HEK293 (cell line): ENCODE data around the gene AP5S1.

Experiments used
- CTCF ChIA-PET: fragments of 350-600 bp; formaldehyde crosslinking; extraction: SDS; loops from one replicate; lab custom pipeline; 2021; ENCODE audit warnings: antibody characterized with exemption; lab: Yijun Ruan, JAX
- POLR2A ChIA-PET: fragments of 300-600 bp; formaldehyde crosslinking; extraction: SDS; loops from one replicate; lab custom pipeline; 2020; ENCODE audit warnings: antibody characterized with exemption, inconsistent platforms; lab: Yijun Ruan, JAX
- H3K27ac ChIP-seq: fragments of 200-500 bp; sonication (Bioruptor generic); 2 replicates; pipeline ENCODE4 v1.5.1; 2014; ENCODE audit warnings: low read depth, low read length, control low read depth, inconsistent platforms; ENCODE audit errors: extremely low read depth
- H3K36me3 ChIP-seq, 2 experiments: fragments of 200-500 bp in 1 of 2; sonication (Bioruptor generic) in 1 of 2; 1 replicate in 1 of 2; 2 replicates in 1 of 2; pipeline ENCODE4 v1.5.1; 2014 to 2017; ENCODE audit warnings: inconsistent platforms in 2 of 2, low read length in 2 of 2; ENCODE audit not compliant: control insufficient read depth in 2 of 2, insufficient read depth in 1 of 2
- H3K4me1 ChIP-seq: fragments of 200-500 bp; sonication (Bioruptor generic); 2 replicates; pipeline ENCODE4 v1.5.1; 2014; ENCODE audit warnings: mild to moderate bottlenecking, low read length, inconsistent platforms; ENCODE audit not compliant: control insufficient read depth, insufficient read depth
- H3K4me3 ChIP-seq: 2 replicates; pipeline ENCODE4 v1.5.1; 2011; ENCODE audit warnings: low read depth, mild to moderate bottlenecking, control low read depth, low read length, moderate library complexity
- H3K9me3 ChIP-seq: fragments of 200-500 bp; sonication (Bioruptor generic); 2 replicates; pipeline ENCODE4 v1.5.1; 2014; ENCODE audit warnings: low read depth, low read length, inconsistent platforms; ENCODE audit not compliant: control insufficient read depth, insufficient read depth
- GLIS2 ChIP-seq: fragments of 450-650 bp; formaldehyde crosslinking; IDR thresholded peaks from 2 replicates; pipeline ENCODE4 v1.5.1; 2016; ENCODE audit warnings: missing biosample characterization, missing genetic modification characterization
- SALL2 ChIP-seq: fragments of 450-650 bp; formaldehyde crosslinking; IDR thresholded peaks from 2 replicates; pipeline ENCODE4 v1.5.0; 2017; ENCODE audit warnings: missing biosample characterization, mild to moderate bottlenecking, missing genetic modification characterization, borderline replicate concordance
- SCRT1 ChIP-seq: fragments of 450-650 bp; formaldehyde crosslinking; IDR thresholded peaks from 2 replicates; pipeline ENCODE4 v1.5.1; 2016; ENCODE audit warnings: missing biosample characterization, missing genetic modification characterization, borderline replicate concordance
- SETDB1 ChIP-seq: IDR thresholded peaks from one replicate; pipeline ENCODE4 v1.6.1; 2017; ENCODE audit warnings: mild to moderate bottlenecking, low read length, moderate library complexity, mixed read lengths; ENCODE audit not compliant: insufficient read length
- SP3 ChIP-seq: fragments of 450-650 bp; formaldehyde crosslinking; IDR thresholded peaks from 2 replicates; pipeline ENCODE4 v1.5.1; 2016; ENCODE audit warnings: missing biosample characterization, missing genetic modification characterization
- ZFHX2 ChIP-seq: fragments of 450-650 bp; formaldehyde crosslinking; conservative IDR thresholded peaks from 2 replicates; pipeline ENCODE4 v1.5.1; 2016; ENCODE audit warnings: missing biosample characterization, missing genetic modification characterization
- ZFP41 ChIP-seq: fragments of 450-650 bp; formaldehyde crosslinking; IDR thresholded peaks from 2 replicates; pipeline ENCODE4 v1.5.1; 2016; ENCODE audit warnings: missing biosample characterization, missing genetic modification characterization, borderline replicate concordance
- ZNF10 ChIP-seq: fragments of 450-650 bp; formaldehyde crosslinking; IDR thresholded peaks from 2 replicates; pipeline ENCODE4 v1.5.1; 2017; ENCODE audit warnings: missing biosample characterization, missing genetic modification characterization
- ZNF112 ChIP-seq: fragments of 450-650 bp; formaldehyde crosslinking; IDR thresholded peaks from 2 replicates; pipeline ENCODE4 v1.5.0; 2017; ENCODE audit warnings: missing biosample characterization, missing genetic modification characterization
- ZNF155 ChIP-seq: fragments of 450-650 bp; formaldehyde crosslinking; IDR thresholded peaks from 2 replicates; pipeline ENCODE4 v1.5.1; 2016; ENCODE audit warnings: missing biosample characterization, missing genetic modification characterization
- ZNF341 ChIP-seq: fragments of 450-650 bp; formaldehyde crosslinking; IDR thresholded peaks from 2 replicates; pipeline ENCODE4; 2016; ENCODE audit warnings: low read depth, missing biosample characterization, missing genetic modification characterization
- ZNF404 ChIP-seq: fragments of 450-650 bp; formaldehyde crosslinking; IDR thresholded peaks from 2 replicates; pipeline ENCODE4 v1.5.1; 2017; ENCODE audit warnings: missing biosample characterization, missing genetic modification characterization
- ZNF621 ChIP-seq: fragments of 450-650 bp; formaldehyde crosslinking; IDR thresholded peaks from 2 replicates; pipeline ENCODE4 v1.5.1; 2017; ENCODE audit warnings: missing biosample characterization, missing genetic modification characterization
- ZNF624 ChIP-seq: fragments of 450-650 bp; formaldehyde crosslinking; IDR thresholded peaks from 2 replicates; pipeline ENCODE4 v1.5.1; 2017; ENCODE audit warnings: missing biosample characterization, missing genetic modification characterization
- ZSCAN30 ChIP-seq: fragments of 450-650 bp; IDR thresholded peaks from 2 replicates; pipeline ENCODE4 v1.5.1; 2018; ENCODE audit warnings: missing biosample characterization, mild to moderate bottlenecking, missing genetic modification characterization, moderate library complexity
- ZXDB ChIP-seq: fragments of 450-650 bp; formaldehyde crosslinking; IDR thresholded peaks from 2 replicates; pipeline ENCODE4 v1.5.1; 2016; ENCODE audit warnings: missing biosample characterization, missing genetic modification characterization
- TF ChIP-seq, protein P1 (sequence below): fragments of 450-650 bp; formaldehyde crosslinking; IDR thresholded peaks from 2 replicates; pipeline ENCODE4 v1.5.1; 2017; ENCODE audit warnings: missing biosample characterization, missing genetic modification characterization
- TF ChIP-seq, protein P2 (sequence below): fragments of 450-650 bp; formaldehyde crosslinking; IDR thresholded peaks from 2 replicates; pipeline ENCODE4 v1.5.1; 2016; ENCODE audit warnings: missing biosample characterization, missing genetic modification characterization
- TF ChIP-seq, protein P3 (sequence below): fragments of 450-650 bp; formaldehyde crosslinking; IDR thresholded peaks from 2 replicates; pipeline ENCODE4 v1.5.1; 2016; ENCODE audit warnings: missing biosample characterization, missing genetic modification characterization
- TF ChIP-seq, protein P4 (sequence below): fragments of 450-650 bp; formaldehyde crosslinking; IDR thresholded peaks from 2 replicates; pipeline ENCODE4 v1.5.1; 2016; ENCODE audit warnings: missing biosample characterization, missing genetic modification characterization
- TF ChIP-seq, protein P5 (sequence below): fragments of 450-650 bp; formaldehyde crosslinking; IDR thresholded peaks from 2 replicates; pipeline ENCODE4; 2016; ENCODE audit warnings: missing biosample characterization, missing genetic modification characterization

Gene AP5S1

DNA sequence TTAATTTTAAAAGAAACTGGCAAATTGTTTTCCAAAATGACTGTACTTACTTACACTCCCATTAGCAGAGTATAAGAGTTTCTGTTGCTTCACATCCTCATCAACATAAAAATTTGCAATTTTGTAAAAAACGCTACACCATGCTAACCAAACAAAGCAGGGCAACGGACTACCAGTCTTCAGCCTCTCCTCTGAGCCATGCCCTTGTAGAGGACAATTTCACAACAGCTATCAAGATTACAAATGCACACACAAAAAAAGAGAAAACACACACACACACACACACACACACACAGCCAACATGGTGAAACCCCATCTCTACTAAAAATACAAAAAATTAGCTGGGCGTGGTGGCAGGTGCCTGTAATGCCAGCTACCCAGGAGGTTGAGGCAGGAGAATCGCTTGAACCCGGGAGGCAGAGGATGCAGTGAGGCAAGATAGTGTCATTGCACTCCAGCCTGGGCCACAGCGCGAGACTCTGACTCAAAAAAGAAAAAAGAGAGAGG lies 48.7 kb upstream of the AP5S1 start:
- H3K9me3 ChIP-seq, result no peaks in the 10 kb centered on the region
- POLR2A ChIA-PET, result no interaction called here
- H3K4me3 ChIP-seq, result no peak overlapping the region
- no peaks in the 10 kb centered on the region; a peak in 1 of 3 replicates for H3K36me3 ChIP-seq
- peaks cover 4% of the 10 kb centered on the region for H3K4me1 ChIP-seq
- TF ChIP-seq, protein P1, sequence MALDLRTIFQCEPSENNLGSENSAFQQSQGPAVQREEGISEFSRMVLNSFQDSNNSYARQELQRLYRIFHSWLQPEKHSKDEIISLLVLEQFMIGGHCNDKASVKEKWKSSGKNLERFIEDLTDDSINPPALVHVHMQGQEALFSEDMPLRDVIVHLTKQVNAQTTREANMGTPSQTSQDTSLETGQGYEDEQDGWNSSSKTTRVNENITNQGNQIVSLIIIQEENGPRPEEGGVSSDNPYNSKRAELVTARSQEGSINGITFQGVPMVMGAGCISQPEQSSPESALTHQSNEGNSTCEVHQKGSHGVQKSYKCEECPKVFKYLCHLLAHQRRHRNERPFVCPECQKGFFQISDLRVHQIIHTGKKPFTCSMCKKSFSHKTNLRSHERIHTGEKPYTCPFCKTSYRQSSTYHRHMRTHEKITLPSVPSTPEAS, result peak; percentile 78
- TF ChIP-seq, protein P2, sequence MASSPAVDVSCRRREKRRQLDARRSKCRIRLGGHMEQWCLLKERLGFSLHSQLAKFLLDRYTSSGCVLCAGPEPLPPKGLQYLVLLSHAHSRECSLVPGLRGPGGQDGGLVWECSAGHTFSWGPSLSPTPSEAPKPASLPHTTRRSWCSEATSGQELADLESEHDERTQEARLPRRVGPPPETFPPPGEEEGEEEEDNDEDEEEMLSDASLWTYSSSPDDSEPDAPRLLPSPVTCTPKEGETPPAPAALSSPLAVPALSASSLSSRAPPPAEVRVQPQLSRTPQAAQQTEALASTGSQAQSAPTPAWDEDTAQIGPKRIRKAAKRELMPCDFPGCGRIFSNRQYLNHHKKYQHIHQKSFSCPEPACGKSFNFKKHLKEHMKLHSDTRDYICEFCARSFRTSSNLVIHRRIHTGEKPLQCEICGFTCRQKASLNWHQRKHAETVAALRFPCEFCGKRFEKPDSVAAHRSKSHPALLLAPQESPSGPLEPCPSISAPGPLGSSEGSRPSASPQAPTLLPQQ, result no peak
- CTCF ChIA-PET, result interaction anchor here (0.6 to 2.0 kb wide), 7 partner anchors 10 to 126 kb away, joined by 3 to 9 read pairs (median 3); partner anchors contain the start of genes CENPB and SPEF1
- no peak overlapping the region for H3K27ac ChIP-seq

DNA sequence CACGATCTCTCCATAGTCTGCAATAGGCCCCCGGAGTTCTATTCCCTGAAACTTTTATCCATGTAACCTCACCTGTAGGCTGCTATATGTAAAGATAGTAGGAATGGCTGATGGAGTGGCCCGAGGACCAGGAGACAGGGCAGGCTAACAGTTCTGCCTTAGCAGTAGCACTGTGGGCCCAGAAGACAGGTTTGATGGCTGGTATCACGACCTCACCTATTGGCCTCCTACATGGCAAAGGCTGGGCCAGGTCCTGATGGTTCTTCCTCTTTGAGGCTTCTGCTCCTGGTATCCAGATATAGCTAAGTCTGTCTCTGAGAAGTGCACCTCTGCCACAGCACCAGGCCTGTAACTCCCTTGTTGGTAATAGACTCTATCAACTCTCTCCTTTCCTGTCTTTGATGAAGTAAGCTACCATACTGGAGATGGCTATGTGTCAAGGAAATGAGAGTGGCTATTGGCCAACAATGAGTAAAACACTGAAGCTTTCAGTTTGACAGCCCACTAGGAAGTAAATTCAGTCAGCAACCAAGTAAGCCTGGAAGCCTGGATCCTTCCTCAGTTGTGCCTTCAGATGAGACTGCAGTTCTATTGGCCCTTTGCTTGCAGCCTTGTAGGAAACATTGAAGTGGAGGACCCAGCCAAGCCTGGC lies 44.8 kb upstream of the AP5S1 start:
- H3K27ac ChIP-seq, result no peak overlapping the region
- H3K4me3 ChIP-seq, result no peak overlapping the region
- ChIA-PET CTCF (interaction anchor here (0.6 kb wide), 2 partner anchors 12 to 251 kb away, joined by 4 read pairs; no protein-coding TSS in a partner anchor), POLR2A (no interaction called here)
- H3K36me3 ChIP-seq, result no peaks in the 10 kb centered on the region; a peak in 1 of 3 replicates
- H3K9me3 ChIP-seq, result no peaks in the 10 kb centered on the region
- TF ChIP-seq ZNF112 (tag by site-specific recombination) (no peak), ZFP41 (tag by site-specific recombination) (no peak), ZNF404 (tag by site-specific recombination) (no peak), SALL2 (tag by site-specific recombination) (no peak), ZNF10 (tag by site-specific recombination) (no peak), ZFHX2 (tag by site-specific recombination) (no peak), ZNF621 (no peak), SCRT1 (tag by site-specific recombination) (no peak), SP3 (tag by site-specific recombination) (no peak), ZXDB (no peak)
- TF ChIP-seq, protein P3, sequence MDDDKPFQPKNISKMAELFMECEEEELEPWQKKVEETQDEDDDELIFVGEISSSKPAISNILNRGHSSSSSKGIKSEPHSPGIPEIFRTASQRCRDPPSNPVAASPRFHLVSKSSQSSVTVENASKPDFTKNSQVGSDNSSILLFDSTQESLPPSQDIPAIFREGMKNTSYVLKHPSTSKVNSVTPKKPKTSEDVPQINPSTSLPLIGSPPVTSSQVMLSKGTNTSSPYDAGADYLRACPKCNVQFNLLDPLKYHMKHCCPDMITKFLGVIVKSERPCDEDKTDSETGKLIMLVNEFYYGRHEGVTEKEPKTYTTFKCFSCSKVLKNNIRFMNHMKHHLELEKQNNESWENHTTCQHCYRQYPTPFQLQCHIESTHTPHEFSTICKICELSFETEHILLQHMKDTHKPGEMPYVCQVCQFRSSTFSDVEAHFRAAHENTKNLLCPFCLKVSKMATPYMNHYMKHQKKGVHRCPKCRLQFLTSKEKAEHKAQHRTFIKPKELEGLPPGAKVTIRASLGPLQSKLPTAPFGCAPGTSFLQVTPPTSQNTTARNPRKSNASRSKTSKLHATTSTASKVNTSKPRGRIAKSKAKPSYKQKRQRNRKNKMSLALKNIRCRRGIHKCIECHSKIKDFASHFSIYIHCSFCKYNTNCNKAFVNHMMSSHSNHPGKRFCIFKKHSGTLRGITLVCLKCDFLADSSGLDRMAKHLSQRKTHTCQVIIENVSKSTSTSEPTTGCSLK (tag by site-specific recombination), result no peak
- H3K4me1 ChIP-seq, result no peaks in the 10 kb centered on the region

DNA sequence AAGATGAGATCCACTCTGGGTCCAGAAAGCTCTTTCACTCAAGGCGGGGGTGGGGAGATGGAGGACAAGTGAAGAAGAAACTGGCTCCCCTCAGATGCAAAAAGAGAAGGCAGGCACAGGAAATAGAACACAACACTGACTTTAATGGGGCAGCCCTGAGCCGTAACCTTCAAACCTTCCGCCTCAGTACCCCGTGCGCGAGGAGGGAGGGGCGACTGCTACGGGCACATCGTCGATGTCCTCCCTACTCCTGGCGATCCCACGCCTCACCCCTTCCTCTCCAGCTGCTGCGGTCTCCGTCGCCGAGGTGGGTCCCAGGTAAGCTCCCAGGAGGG lies 43.0 kb upstream of the AP5S1 start:
- H3K27ac ChIP-seq, result no peak overlapping the region
- peak overlapping the region; percentile 25 for H3K4me3 ChIP-seq
- no peaks in the 10 kb centered on the region; a peak in 1 of 3 replicates for H3K36me3 ChIP-seq
- CTCF ChIA-PET, result interaction anchor here (0.6 to 2.9 kb wide), 3 partner anchors 9 to 723 kb away, joined by 3 to 12 read pairs (median 3); partner anchors contain the start of gene ADISSP
- peak; percentile 53; the same call in 1 of the 2 replicates for TF ChIP-seq ZNF341 (tag by site-specific recombination)
- no peak for TF ChIP-seq SETDB1
- TF ChIP-seq GLIS2, result no peak
- TF ChIP-seq, protein P4, sequence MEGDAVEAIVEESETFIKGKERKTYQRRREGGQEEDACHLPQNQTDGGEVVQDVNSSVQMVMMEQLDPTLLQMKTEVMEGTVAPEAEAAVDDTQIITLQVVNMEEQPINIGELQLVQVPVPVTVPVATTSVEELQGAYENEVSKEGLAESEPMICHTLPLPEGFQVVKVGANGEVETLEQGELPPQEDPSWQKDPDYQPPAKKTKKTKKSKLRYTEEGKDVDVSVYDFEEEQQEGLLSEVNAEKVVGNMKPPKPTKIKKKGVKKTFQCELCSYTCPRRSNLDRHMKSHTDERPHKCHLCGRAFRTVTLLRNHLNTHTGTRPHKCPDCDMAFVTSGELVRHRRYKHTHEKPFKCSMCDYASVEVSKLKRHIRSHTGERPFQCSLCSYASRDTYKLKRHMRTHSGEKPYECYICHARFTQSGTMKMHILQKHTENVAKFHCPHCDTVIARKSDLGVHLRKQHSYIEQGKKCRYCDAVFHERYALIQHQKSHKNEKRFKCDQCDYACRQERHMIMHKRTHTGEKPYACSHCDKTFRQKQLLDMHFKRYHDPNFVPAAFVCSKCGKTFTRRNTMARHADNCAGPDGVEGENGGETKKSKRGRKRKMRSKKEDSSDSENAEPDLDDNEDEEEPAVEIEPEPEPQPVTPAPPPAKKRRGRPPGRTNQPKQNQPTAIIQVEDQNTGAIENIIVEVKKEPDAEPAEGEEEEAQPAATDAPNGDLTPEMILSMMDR (tag by site-specific recombination), result no peak
- no peak for TF ChIP-seq ZNF624
- no peak for TF ChIP-seq ZNF155 (tag by site-specific recombination)
- no peak for TF ChIP-seq ZSCAN30 (tag by site-specific recombination)
- TF ChIP-seq, protein P5, sequence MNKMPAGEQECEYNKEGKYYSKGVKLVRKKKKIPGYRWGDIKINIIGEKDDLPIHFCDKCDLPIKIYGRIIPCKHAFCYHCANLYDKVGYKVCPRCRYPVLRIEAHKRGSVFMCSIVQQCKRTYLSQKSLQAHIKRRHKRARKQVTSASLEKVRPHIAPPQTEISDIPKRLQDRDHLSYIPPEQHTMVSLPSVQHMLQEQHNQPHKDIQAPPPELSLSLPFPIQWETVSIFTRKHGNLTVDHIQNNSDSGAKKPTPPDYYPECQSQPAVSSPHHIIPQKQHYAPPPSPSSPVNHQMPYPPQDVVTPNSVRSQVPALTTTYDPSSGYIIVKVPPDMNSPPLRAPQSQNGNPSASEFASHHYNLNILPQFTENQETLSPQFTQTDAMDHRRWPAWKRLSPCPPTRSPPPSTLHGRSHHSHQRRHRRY, result no peak
- POLR2A ChIA-PET, result interaction anchor here (0.7 to 2.9 kb wide), 3 partner anchors 9 to 35 kb away, joined by 3 to 36 read pairs (median 3); partner anchors contain the start of gene ADISSP
- H3K9me3 ChIP-seq, result no peaks in the 10 kb centered on the region
- no peaks in the 10 kb centered on the region for H3K4me1 ChIP-seq
